Neural cell (in vitro differentiated cells): Measurements from ENCODE around the gene DLGAP4. TPM values are rescaled to one million over a fixed set of nuclear protein-coding genes. Genes with fewer than 3 reads are reported as not detected.
A peak's percentile ranks its signal among the peaks of the same experiment; 100 is the strongest.

Experiments
- H2AFZ ChIP-seq: fragments of 200-600, 300-800 bp; sonication (generic), shearing (Covaris generic); 2 replicates; pipeline ENCODE4 v1.6.0; 2014; ENCODE audit warnings: low read depth, mild to moderate bottlenecking, antibody characterized with exemption, low read length, moderate library complexity
- H3F3A ChIP-seq: fragments of 200-600 bp; shearing (Covaris generic); 2 replicates; pipeline ENCODE4 v1.6.1; 2016; ENCODE audit warnings: mild to moderate bottlenecking, moderate library complexity, mixed read lengths, antibody characterized with exemption, low read length; ENCODE audit not compliant: insufficient read depth, poor library complexity, severe bottlenecking
- H3K27ac ChIP-seq: fragments of 200-600, 300-800 bp; sonication (generic), shearing (Covaris generic); 2 replicates; pipeline ENCODE4 v1.5.1; 2014; ENCODE audit warnings: mild to moderate bottlenecking, low read length, moderate library complexity
- H3K27me3 ChIP-seq: fragments of 300-800, 200-600 bp; sonication (generic), shearing (Covaris generic); 2 replicates; pipeline ENCODE4 v1.6.0; 2014; ENCODE audit warnings: mild to moderate bottlenecking, low read depth, low read length, moderate library complexity; ENCODE audit not compliant: insufficient read depth
- H3K36me3 ChIP-seq: fragments of 300-800, 200-600 bp; sonication (generic), shearing (Covaris generic); 2 replicates; pipeline ENCODE4 v1.5.1; 2014; ENCODE audit warnings: mild to moderate bottlenecking, antibody characterized with exemption, low read length, moderate library complexity; ENCODE audit not compliant: insufficient read depth
- H3K4me2 ChIP-seq: fragments of 300-800, 200-600 bp; sonication (generic), shearing (Covaris generic); 2 replicates; pipeline ENCODE4 v1.6.0; 2014; ENCODE audit warnings: mild to moderate bottlenecking, low read length
- H3K4me3 ChIP-seq: fragments of 300-800, 200-600 bp; sonication (generic), shearing (Covaris generic); 2 replicates; pipeline ENCODE4 v1.5.1; 2014; ENCODE audit warnings: mild to moderate bottlenecking, low read length, moderate library complexity
- H3K79me2 ChIP-seq: fragments of 200-600 bp; shearing (Covaris generic); replicated peaks from 2 replicates; pipeline ENCODE4 v1.6.0; 2014; ENCODE audit warnings: mild to moderate bottlenecking, low read length, moderate library complexity; ENCODE audit not compliant: insufficient read depth
- H3K9ac ChIP-seq: fragments of 300-800, 200-600 bp; sonication (generic), shearing (Covaris generic); 2 replicates; pipeline ENCODE4 v1.6.1; 2016; ENCODE audit warnings: mild to moderate bottlenecking, low read length, mixed read lengths
- H3K9me2 ChIP-seq: fragments of 200-600 bp; shearing (Covaris generic); 2 replicates; pipeline ENCODE4 v1.6.1; 2016; ENCODE audit warnings: mild to moderate bottlenecking, low read length, mixed read lengths; ENCODE audit not compliant: insufficient read depth
- H3K9me3 ChIP-seq: fragments of 200-600, 300-800 bp; sonication (generic), shearing (Covaris generic); 2 replicates; pipeline ENCODE4 v1.6.1; 2016; ENCODE audit warnings: mild to moderate bottlenecking, mixed run types, low read length, moderate library complexity, mixed read lengths
- H4K20me1 ChIP-seq: fragments of 200-600 bp; shearing (Covaris generic); 2 replicates; pipeline ENCODE4 v1.6.1; 2016; ENCODE audit warnings: mild to moderate bottlenecking, mixed run types; ENCODE audit not compliant: insufficient read depth
- EP300 ChIP-seq: fragments of 450-650 bp; conservative IDR thresholded peaks from 2 replicates; pipeline ENCODE4 v1.6.1; 2014; ENCODE audit warnings: antibody characterized with exemption, mild to moderate bottlenecking, moderate library complexity; ENCODE audit not compliant: poor library complexity, severe bottlenecking
- EZH2 ChIP-seq: fragments of 200-600, 300-800 bp; shearing (Covaris generic), sonication (generic); IDR thresholded peaks from 2 replicates; pipeline ENCODE4 v1.6.1; 2014; ENCODE audit warnings: antibody characterized with exemption, low read length, borderline replicate concordance, mild to moderate bottlenecking; ENCODE audit not compliant: insufficient read depth, poor library complexity, severe bottlenecking
- MXI1 ChIP-seq: fragments of 450-650 bp; conservative IDR thresholded peaks from 2 replicates; pipeline ENCODE4 v1.6.1; 2014; ENCODE audit warnings: antibody characterized with exemption, mild to moderate bottlenecking; ENCODE audit not compliant: poor library complexity, severe bottlenecking
- POLR2AphosphoS5 ChIP-seq: IDR thresholded peaks from 2 replicates; pipeline ENCODE4 v1.6.1; 2012
- RAD21 ChIP-seq: fragments of 450-650 bp; conservative IDR thresholded peaks from 2 replicates; pipeline ENCODE4 v1.6.1; 2014; ENCODE audit warnings: antibody characterized with exemption, mild to moderate bottlenecking, moderate library complexity
- REST ChIP-seq: IDR thresholded peaks from 2 replicates; pipeline ENCODE4 v1.6.1; 2012; ENCODE audit warnings: borderline replicate concordance
- SMC3 ChIP-seq: fragments of 450-650 bp; conservative IDR thresholded peaks from 2 replicates; pipeline ENCODE4 v1.6.1; 2014; ENCODE audit warnings: antibody characterized with exemption, mild to moderate bottlenecking, moderate library complexity; ENCODE audit not compliant: poor library complexity
- TAF1 ChIP-seq: IDR thresholded peaks from 2 replicates; pipeline ENCODE4 v1.6.1; 2012; ENCODE audit warnings: low read depth
- polyA plus RNA-seq: library from polyadenylated mRNA; depleted of rRNA; stranded (reverse); fragments of >200 nt; gene quantifications from 2 replicates; pipeline ENCODE4 v1.2.3, GENCODE V29; 2014
- TF ChIP-seq, protein P1 (sequence below): fragments of 450-650 bp; IDR thresholded peaks from 2 replicates; pipeline ENCODE4 v1.5.1; 2014; ENCODE audit warnings: antibody characterized with exemption, mild to moderate bottlenecking, moderate library complexity; ENCODE audit not compliant: poor library complexity, severe bottlenecking

Gene DLGAP4
- polyA plus RNA-seq, 1 donor from 2014 or later: 31.2 TPM

DNA sequence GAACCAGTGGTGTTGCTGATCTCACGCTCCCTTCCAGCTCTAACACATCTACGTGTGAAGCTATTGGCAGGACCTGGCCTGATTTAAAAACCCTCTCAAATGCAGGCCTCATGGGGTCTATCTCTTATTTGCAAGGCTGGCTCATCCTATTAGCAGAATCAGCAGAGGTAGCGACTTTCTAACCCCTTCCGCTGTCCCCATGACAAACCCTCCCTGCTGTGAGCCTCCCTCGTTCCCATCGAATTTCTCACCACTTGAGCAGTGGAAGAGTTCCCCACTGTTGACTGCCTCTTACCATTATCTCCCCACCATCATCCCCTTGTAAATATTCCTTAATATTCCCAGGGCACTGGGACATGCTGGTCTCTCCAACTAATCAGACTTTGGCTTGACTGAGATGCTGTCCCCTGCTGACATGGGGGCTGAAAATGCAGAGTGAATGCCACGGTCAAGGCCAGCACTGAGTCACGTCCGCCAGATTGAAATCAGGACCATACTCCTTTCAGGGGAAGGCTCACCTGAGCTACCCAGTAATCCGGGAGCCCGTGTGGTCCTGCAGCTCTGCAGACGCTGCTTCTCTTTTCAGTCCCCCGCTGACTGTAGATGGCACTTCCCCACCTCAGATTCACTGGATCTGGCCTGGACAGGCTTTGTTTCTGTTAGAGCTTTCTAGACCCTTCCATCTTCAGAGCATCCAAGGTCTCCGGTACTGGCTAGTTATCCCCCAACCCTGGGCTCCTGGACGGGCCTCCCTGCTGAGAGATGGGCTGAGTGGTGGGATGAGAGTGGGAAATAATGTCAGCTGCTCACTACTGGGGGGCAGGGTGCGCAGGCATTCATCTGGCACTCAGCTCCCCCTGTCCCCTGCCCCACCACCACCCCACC, 46.7 kb upstream of the DLGAP4 start:
- H3K9ac ChIP-seq: no peak overlapping the region
- TF ChIP-seq POLR2AphosphoS5 (no peak), TAF1 (no peak), SMC3 (no peak), EP300 (no peak), RAD21 (no peak), MXI1 (no peak), EZH2 (no peak), REST (no peak)
- TF ChIP-seq, protein P1, sequence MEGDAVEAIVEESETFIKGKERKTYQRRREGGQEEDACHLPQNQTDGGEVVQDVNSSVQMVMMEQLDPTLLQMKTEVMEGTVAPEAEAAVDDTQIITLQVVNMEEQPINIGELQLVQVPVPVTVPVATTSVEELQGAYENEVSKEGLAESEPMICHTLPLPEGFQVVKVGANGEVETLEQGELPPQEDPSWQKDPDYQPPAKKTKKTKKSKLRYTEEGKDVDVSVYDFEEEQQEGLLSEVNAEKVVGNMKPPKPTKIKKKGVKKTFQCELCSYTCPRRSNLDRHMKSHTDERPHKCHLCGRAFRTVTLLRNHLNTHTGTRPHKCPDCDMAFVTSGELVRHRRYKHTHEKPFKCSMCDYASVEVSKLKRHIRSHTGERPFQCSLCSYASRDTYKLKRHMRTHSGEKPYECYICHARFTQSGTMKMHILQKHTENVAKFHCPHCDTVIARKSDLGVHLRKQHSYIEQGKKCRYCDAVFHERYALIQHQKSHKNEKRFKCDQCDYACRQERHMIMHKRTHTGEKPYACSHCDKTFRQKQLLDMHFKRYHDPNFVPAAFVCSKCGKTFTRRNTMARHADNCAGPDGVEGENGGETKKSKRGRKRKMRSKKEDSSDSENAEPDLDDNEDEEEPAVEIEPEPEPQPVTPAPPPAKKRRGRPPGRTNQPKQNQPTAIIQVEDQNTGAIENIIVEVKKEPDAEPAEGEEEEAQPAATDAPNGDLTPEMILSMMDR: no peak
- H3K9me2 ChIP-seq: no peaks in the 10 kb centered on the region
- no peaks in the 10 kb centered on the region for H3K79me2 ChIP-seq
- no peaks in the 10 kb centered on the region for H4K20me1 ChIP-seq
- H3K4me3 ChIP-seq: no peak overlapping the region
- H3K36me3 ChIP-seq: no peaks in the 10 kb centered on the region
- no peaks in the 10 kb centered on the region for H3K27me3 ChIP-seq
- no peak overlapping the region for H3K4me2 ChIP-seq
- peak overlapping the region; percentile 12 for H3K27ac ChIP-seq
- H3K9me3 ChIP-seq: no peaks in the 10 kb centered on the region
- H2AFZ ChIP-seq: no peak overlapping the region
- no peaks in the 10 kb centered on the region for H3F3A ChIP-seq

GRCh38 chr20:36260316-36260715, 45.8 kb upstream of the DLGAP4 start:
- Histone ChIP-seq H3K9me2 (no peaks in the 10 kb centered on the region), H4K20me1 (no peaks in the 10 kb centered on the region), H3K9me3 (no peaks in the 10 kb centered on the region), H3K4me3 (no peak overlapping the region), H3K27me3 (no peaks in the 10 kb centered on the region), H3K79me2 (no peaks in the 10 kb centered on the region), H3F3A (no peaks in the 10 kb centered on the region), H3K4me2 (no peak overlapping the region), H2AFZ (no peak overlapping the region), H3K36me3 (no peaks in the 10 kb centered on the region), H3K9ac (no peak overlapping the region), H3K27ac (no peak overlapping the region)
- TF ChIP-seq TAF1 (no peak), MXI1 (no peak)
- TF ChIP-seq, protein P1: no peak
